ENCODE measurements around the gene SETD1A. TPM values are rescaled to one million over a fixed set of nuclear protein-coding genes. Genes with fewer than 3 reads are reported as not detected.
"Not testable (repeated sequence)": the region's sequence is repeated elsewhere in the genome, so short reads cannot be mapped to it uniquely, and the experiment has no call there.

The SETD1A gene
- total RNA-seq, 2 donors from 2014 or later = 27.5 to 40.0 TPM

GRCh38 chr16:30924913-30925631, 32.5 kb upstream of the SETD1A start:
- Mint-ChIP-seq H3K9me3 (no peaks in the 10 kb centered on the region), H3K4me3 (peak overlapping the region; percentile 57), H3K27me3 (no peaks in the 10 kb centered on the region), H3K4me1 (ENCODE audit: low read depth in 2 of 2) (peaks cover 25 to 26% of the 10 kb centered on the region in 2 donors), H3K27ac (peak overlapping the region in 1 of 2 donors; percentile 72), H3K36me3 (no peaks in the 10 kb centered on the region)
- DNase-seq (ENCODE audit: low spot score) (no peak), ATAC-seq (no peak)

GRCh38 chr16:30925632-30925987, 31.9 kb upstream of the SETD1A start:
- Mint-ChIP-seq H3K4me3 (peak overlapping the region; percentile 38), H3K27me3 (no peaks in the 10 kb centered on the region), H3K27ac (no peak overlapping the region), H3K4me1 (ENCODE audit: low read depth in 2 of 2) (peaks cover 25 to 26% of the 10 kb centered on the region in 2 donors), H3K36me3 (no peaks in the 10 kb centered on the region), H3K9me3 (no peaks in the 10 kb centered on the region)
- DNase-seq (ENCODE audit: low spot score) (no peak), ATAC-seq (no peak)

DNA sequence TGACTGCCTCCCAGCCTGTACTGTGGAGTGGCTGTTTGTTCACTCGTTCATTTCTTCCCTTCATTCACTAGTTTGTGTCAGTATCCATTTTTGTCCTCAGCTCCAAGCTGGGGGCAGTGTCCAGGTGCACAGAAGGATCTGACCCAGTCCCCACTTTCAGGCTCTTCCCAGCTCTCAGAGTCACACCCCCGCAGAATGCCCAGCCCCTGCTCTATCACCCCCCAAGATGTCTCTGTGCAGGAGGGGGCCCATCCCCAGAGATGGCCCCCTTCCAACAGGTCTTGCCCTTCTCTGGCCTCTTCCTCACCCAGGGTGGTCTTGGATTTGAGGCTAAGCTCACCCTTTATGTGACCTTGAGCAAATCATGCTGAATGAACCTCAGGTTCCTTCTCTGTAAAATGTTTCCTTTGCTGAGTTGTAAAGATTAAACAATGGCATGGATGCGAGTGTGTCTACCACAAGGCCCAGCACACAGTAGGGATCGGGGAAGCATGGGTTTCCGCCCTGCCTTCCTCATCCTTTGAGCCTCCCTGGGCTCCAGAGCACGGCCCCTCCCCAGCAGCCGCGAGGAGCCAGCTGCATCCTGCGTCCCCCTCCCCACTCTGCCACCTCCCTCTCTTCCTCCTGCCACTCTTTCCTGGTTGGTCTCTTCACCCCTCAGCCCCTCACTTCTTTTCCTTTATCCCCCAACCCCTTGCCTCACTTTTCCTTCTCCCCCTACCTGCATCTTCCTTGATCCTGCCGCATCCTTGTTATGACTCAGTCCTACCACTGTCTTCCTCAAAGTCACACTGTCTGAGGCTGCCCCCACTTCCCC, 31.4 kb upstream of the SETD1A start:
- H3K36me3 Mint-ChIP-seq = no peaks in the 10 kb centered on the region
- DNase-seq (ENCODE audit: low spot score) = no peak
- peak overlapping the region in 1 of 2 donors; percentile 53 for H3K27ac Mint-ChIP-seq
- no peaks in the 10 kb centered on the region for H3K27me3 Mint-ChIP-seq
- no peak for ATAC-seq
- H3K4me1 Mint-ChIP-seq (ENCODE audit: low read depth in 2 of 2) = peaks cover 21 to 22% of the 10 kb centered on the region in 2 donors
- no peaks in the 10 kb centered on the region for H3K9me3 Mint-ChIP-seq
- H3K4me3 Mint-ChIP-seq = peak overlapping the region; percentile 38

- no peaks in the 10 kb centered on the region for H3K36me3 Mint-ChIP-seq
- DNase-seq (ENCODE audit: low spot score) = no peak
- H3K9me3 Mint-ChIP-seq = no peaks in the 10 kb centered on the region
- peak overlapping the region in 1 of 2 donors; percentile 53 for H3K27ac Mint-ChIP-seq
- H3K4me1 Mint-ChIP-seq (ENCODE audit: low read depth in 2 of 2) = peaks cover 13 to 15% of the 10 kb centered on the region in 2 donors
- no peak overlapping the region for H3K4me3 Mint-ChIP-seq
- no peaks in the 10 kb centered on the region for H3K27me3 Mint-ChIP-seq
- ATAC-seq = no peak
These were observed 30.4 kb upstream of the SETD1A start for GRCh38 chr16:30926937-30927788.

DNA sequence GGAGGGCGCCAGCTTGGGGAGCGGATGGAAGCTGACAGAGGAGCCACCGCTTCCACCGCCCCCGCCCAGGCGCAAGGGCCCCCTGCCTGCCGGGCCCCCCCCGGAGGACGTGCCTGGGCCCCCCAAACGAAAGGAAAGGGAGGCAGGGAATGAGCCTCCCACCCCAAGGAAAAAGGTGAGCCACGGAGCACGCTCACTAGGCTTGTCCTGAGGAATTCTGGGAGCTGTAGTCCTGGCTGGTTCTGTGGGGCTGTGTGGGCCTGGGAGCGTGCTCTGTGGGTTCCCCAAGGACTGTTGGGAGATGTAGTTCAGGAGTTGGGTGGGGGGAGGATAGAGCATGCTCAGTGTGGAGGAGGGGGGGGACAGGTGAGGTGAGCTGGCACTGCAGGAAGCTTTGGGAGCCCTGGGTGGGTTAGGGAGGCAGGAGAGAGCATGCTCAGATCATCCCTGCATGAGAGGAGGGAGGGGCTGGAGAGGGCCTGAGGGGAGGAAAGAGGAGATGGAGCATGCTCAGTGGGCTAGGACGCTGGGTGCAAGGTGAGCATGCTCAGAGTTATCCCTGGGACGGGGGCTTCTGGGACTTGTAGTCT, 29.7 kb upstream of the SETD1A start:
- Mint-ChIP-seq H3K27me3 (no peaks in the 10 kb centered on the region), H3K27ac (no peak overlapping the region), H3K36me3 (no peaks in the 10 kb centered on the region), H3K4me1 (ENCODE audit: low read depth in 2 of 2) (peaks cover 10 to 13% of the 10 kb centered on the region in 2 donors), H3K9me3 (no peaks in the 10 kb centered on the region), H3K4me3 (no peak overlapping the region)
- DNase-seq (ENCODE audit: low spot score) = no peak
- ATAC-seq = no peak

DNA sequence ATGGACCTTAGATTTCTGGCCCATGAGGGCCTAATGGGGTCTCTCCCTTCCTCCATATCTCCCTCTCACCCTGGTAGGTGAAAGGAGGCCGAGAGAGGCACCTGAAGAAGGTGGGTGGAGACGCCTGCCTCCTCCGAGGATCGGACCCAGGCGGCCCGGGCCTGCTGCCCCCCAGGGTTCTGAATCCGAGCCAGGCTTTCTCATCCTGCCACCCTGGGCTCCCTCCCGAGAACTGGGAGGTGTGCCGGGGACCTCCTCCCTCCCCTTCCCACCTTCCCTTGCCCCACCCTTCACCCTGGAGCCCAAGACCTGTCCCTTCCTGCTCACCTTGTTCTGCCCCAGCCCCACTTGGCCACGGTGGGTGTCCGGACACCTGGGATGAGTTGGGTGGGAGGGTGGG, 29.2 kb upstream of the SETD1A start:
- H3K4me1 Mint-ChIP-seq (ENCODE audit: low read depth in 2 of 2) = peaks cover 10 to 13% of the 10 kb centered on the region in 2 donors
- no peak overlapping the region for H3K4me3 Mint-ChIP-seq
- DNase-seq (ENCODE audit: low spot score) (no peak), ATAC-seq (no peak)
- H3K36me3 Mint-ChIP-seq = no peaks in the 10 kb centered on the region
- H3K9me3 Mint-ChIP-seq = no peaks in the 10 kb centered on the region
- no peak overlapping the region for H3K27ac Mint-ChIP-seq
- H3K27me3 Mint-ChIP-seq = no peaks in the 10 kb centered on the region

DNA sequence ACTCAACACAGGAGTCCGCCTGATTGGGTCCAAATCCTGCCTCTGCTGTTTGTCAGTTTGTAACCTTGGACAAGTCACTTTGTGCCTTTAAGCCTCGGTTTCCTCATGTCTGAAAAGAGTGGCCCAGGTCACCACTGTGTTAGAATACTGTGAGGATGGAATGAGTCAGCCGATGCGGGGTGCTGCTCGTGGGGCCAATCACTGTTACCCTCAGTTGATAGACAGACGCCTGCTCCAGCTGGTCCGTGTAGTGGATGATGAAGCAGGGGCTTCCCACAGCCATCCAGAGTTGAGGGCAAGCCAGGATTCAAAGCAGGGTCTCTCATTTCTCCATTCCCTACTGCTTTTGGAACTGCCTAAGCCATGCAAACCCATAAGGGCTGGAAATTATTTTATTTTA, 28.4 kb upstream of the SETD1A start:
- no peaks in the 10 kb centered on the region for H3K36me3 Mint-ChIP-seq
- no peak overlapping the region for H3K27ac Mint-ChIP-seq
- H3K9me3 Mint-ChIP-seq = no peaks in the 10 kb centered on the region
- peak in 1 of 2 donors; percentile 84 for ATAC-seq
- H3K4me3 Mint-ChIP-seq = no peak overlapping the region
- DNase-seq (ENCODE audit: low spot score) = no peak
- peaks cover 10 to 13% of the 10 kb centered on the region in 2 donors for H3K4me1 Mint-ChIP-seq (ENCODE audit: low read depth in 2 of 2)
- no peaks in the 10 kb centered on the region for H3K27me3 Mint-ChIP-seq

DNA sequence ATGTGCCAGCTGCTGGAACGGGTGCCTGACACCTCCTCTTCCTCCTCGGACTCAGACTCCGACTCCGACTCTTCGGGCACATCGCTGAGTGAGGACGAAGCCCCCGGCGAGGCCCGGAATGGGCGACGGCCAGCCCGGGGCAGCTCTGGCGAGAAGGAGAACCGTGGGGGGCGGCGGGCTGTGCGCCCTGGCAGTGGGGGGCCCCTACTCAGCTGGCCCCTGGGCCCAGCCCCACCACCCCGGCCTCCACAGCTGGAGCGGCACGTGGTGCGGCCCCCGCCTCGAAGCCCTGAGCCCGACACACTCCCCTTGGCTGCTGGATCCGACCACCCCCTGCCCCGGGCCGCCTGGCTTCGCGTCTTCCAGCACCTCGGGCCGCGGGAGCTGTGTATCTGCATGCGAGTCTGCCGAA, 27.4 kb upstream of the SETD1A start:
- no peaks in the 10 kb centered on the region for H3K9me3 Mint-ChIP-seq
- H3K36me3 Mint-ChIP-seq = no peaks in the 10 kb centered on the region
- peaks cover 6 to 18% of the 10 kb centered on the region in 2 donors for H3K4me1 Mint-ChIP-seq (ENCODE audit: low read depth in 2 of 2)
- H3K4me3 Mint-ChIP-seq = no peak overlapping the region
- no peak for DNase-seq (ENCODE audit: low spot score)
- no peak for ATAC-seq
- H3K27me3 Mint-ChIP-seq = no peaks in the 10 kb centered on the region
- no peak overlapping the region for H3K27ac Mint-ChIP-seq

- no peak for ATAC-seq
- no peaks in the 10 kb centered on the region for H3K27me3 Mint-ChIP-seq
- no peak for DNase-seq (ENCODE audit: low spot score)
- H3K27ac Mint-ChIP-seq = no peak overlapping the region
- H3K4me3 Mint-ChIP-seq = no peak overlapping the region
- H3K9me3 Mint-ChIP-seq = no peaks in the 10 kb centered on the region
- H3K36me3 Mint-ChIP-seq = no peaks in the 10 kb centered on the region
- peaks cover 4 to 16% of the 10 kb centered on the region in 2 donors for H3K4me1 Mint-ChIP-seq (ENCODE audit: low read depth in 2 of 2)
These were observed 26.4 kb upstream of the SETD1A start for GRCh38 chr16:30931068-30931650.

- Mint-ChIP-seq H3K36me3 (no peaks in the 10 kb centered on the region), H3K9me3 (no peaks in the 10 kb centered on the region), H3K4me3 (no peak overlapping the region), H3K27ac (peak overlapping the region in 1 of 2 donors; percentile 3), H3K4me1 (ENCODE audit: low read depth in 2 of 2) (peaks cover 7 to 18% of the 10 kb centered on the region in 2 donors), H3K27me3 (no peaks in the 10 kb centered on the region)
- no peak for DNase-seq (ENCODE audit: low spot score)
- peak; percentile 49 to 58 for ATAC-seq
These were observed 22.6 kb upstream of the SETD1A start for GRCh38 chr16:30934827-30935557.

DNA sequence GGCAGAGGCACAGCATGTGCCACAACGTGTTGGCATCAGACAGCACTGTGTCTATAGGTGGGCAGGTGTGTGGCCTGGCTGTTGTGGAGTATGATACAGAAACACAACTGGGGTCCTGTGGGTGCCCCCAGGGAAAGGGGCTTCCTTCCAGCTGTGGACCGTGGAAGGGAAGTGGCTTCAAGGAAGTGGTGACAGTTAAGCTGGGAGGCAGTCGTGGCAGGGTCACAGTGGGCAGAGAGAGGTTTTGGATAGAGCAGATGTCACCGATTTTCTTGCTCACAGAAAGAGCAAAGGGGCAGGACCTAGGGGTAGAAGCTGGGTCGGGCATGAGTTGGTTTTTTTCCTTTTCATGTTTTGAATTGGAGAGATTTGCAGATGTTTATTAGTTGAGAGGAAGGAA, 19.9 kb upstream of the SETD1A start:
- Mint-ChIP-seq H3K9me3 (no peaks in the 10 kb centered on the region), H3K27ac (peak overlapping the region; percentile 4 to 5), H3K4me1 (ENCODE audit: low read depth in 2 of 2) (peaks cover 24 to 28% of the 10 kb centered on the region in 2 donors), H3K4me3 (no peak overlapping the region), H3K27me3 (no peaks in the 10 kb centered on the region), H3K36me3 (no peaks in the 10 kb centered on the region)
- ATAC-seq = no peak
- DNase-seq (ENCODE audit: low spot score) = no peak

- H3K9me3 Mint-ChIP-seq; DNase-seq (ENCODE audit: low spot score); H3K36me3 Mint-ChIP-seq; H3K4me3 Mint-ChIP-seq; ATAC-seq; H3K27ac Mint-ChIP-seq; H3K27me3 Mint-ChIP-seq: not testable (repeated sequence)
- H3K4me1 Mint-ChIP-seq (ENCODE audit: low read depth in 2 of 2) = peaks cover 31 to 34% of the 10 kb centered on the region in 2 donors
These were observed 18.0 kb upstream of the SETD1A start for GRCh38 chr16:30939571-30939970.
